HuH-7.5 (cell line): ENCODE measurements around the gene CD36.

Experiments used
- DNase-seq: peaks from one replicate; pipeline ENCODE4 v3.0.0; 2011; ENCODE audit warnings: low spot score

CD36 gene

DNA sequence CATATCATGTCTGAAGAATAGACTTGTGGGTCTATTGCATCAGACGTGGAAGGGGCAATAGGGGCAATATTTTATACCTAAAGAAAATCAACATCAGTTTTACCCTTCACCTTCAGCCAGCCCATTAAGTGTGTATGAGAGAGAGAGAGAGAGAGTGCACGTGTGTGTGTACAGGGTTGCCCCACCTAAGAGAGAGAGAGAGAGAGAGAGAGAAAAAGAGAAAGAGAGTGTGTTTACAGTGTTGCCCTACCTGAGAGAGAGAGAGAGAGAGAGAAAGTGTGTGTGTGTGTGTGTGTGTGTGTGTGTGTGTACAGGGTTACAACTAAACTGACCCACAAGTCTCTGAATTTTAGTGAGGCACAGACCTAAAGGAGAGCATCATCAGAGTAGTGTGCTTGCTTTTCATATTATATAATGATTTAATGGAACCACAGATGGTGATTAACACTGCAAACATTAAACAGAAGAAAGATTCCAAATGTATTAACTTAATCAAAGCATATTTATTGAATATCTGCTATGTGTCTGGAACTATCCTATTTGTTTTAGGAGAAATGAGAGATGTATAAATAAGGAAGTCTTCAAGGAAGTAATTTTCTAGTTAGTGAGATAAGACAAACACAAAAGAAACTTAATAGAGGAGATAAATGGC lies 66.8 kb downstream of the CD36 start:
- DNase-seq: no peak

- no peak for DNase-seq
These were observed 68.9 kb downstream of the CD36 start for GRCh38 chr7:80707318-80707717.

DNA sequence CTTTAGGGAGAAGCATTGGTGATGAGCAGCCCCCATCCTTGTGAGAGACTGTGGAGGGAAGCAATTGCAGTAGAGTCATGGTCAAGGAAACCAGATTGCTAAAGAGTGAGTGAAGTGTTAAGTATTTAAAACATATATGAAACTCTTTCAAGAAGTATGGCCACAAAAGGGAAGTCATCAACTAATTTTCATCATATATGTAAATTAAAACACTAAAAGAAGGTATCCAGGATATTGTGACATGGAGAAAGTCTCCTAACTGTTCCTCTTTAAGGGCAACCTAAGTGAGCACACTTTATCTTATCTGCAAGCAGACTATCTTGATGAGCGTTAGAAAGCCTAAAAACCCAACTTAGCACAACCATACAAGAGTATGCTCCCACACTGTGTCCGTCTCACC lies 69.7 kb downstream of the CD36 start:
- no peak for DNase-seq

GRCh38 chr7:80711531-80711930 lies 73.1 kb downstream of the CD36 start:
- DNase-seq: no peak

GRCh38 chr7:80719261-80719660 lies 80.8 kb downstream of the CD36 start:
- DNase-seq: no peak

DNA sequence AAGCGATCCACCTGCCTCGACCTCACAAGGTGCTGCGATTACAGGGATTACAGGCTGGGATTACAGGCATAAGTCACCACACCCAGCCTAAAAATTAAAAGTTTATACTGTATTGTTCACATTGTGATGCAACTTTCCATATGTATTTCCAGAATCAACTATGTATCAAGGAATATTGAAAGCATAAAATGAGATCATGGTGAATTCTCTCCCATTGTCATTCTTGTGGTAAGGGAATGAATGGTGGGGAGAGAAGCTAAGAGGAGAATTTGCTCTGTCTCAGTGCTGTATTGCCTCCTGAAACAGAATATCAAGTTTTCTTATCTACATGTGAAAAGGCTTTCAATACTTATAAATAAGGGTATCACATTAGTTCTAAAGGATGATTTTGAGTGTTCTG lies 81.7 kb downstream of the CD36 start:
- DNase-seq: no peak

DNA sequence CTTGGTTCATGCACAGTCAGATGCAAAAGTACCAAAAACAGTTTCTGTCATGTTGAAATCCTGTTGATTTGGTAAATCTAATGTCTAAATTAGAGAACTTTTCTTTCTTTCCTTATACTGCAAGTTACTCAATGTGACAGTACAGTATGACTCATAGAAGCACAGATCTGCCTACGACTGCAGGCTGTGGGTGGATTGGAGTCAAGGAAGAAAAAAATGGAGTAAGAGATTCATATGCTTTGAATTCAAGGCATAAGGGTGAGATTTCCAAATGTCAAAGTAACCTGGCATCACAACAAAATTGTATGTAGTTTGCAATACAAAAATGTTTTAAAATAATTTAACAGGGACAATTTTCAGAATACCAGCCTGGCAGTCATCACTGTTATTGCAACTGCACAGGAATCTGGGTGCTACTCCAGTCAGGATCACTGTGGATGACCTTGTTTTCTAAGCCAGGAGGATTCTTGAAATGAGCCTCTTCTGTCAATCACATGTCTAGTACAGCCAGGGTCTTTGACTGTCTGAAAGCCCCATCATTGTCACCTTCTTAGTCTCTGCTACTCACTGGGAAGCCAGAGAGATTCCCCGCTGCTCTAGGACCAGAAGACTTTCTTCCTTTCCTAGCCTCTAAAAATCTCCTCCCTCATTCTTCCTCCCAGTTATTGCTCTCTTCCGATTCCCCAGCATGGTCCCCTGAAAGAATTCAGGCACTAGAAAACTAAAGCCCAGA lies 83.6 kb downstream of the CD36 start:
- DNase-seq: no peak

- DNase-seq: no peak
These were observed 84.3 kb downstream of the CD36 start for GRCh38 chr7:80722616-80723195.

DNA sequence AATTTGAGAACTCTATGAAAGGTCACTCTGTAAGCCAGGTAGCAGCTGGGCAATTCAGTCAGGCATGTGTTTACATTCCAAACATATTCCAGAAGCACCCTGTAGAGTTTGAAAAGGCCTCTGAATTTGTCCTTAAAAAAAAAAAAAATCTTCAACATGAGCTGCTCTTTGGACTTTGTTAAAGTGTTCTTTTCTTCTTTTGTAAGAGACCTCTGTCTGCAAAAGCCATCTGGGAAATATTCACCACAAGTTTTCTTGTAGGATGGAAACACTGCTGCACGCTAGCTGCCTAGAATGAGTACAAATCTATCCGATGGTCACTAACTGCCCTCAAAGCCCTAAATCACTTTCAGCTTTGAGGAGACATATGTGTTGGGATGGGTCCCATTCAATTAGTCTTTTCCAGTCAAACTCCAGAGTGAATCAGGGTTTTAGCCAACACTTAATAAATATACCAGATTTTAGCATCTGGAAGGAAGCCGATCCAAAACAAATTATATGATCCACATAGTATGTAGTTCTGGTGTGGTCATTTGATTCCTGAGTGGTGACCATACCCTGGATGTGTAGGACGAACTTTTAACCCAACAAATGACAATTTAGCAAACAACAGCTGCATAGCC lies 85.9 kb downstream of the CD36 start:
- no peak for DNase-seq

- DNase-seq: no peak
These were observed 86.8 kb downstream of the CD36 start for GRCh38 chr7:80725181-80725611.
